Progenitor cell of endocrine pancreas (in vitro differentiated cells): ENCODE measurements around the gene HJV. TPM values are rescaled to one million over a fixed set of nuclear protein-coding genes. Genes with fewer than 3 reads are reported as not detected.

Experiments
- DNase-seq: peaks from one replicate; pipeline ENCODE4 v3.0.0; 2021; ENCODE audit warnings: low spot score; ENCODE audit not compliant: unreplicated experiment
- H3K27ac Mint-ChIP-seq: 2 replicates; pipeline ENCODE4 v1.8.0; 2021; ENCODE audit warnings: mild to moderate bottlenecking, moderate library complexity, mixed read lengths
- H3K27me3 Mint-ChIP-seq: 2 replicates; pipeline ENCODE4 v1.8.0; 2021; ENCODE audit warnings: mixed read lengths
- H3K36me3 Mint-ChIP-seq: 2 replicates; pipeline ENCODE4 v1.8.0; 2022; ENCODE audit warnings: mixed read lengths; ENCODE audit not compliant: insufficient read depth
- H3K4me1 Mint-ChIP-seq: 2 replicates; pipeline ENCODE4 v1.8.0; 2021; ENCODE audit warnings: low read depth, mixed read lengths
- H3K4me3 Mint-ChIP-seq: 2 replicates; pipeline ENCODE4 v1.8.0; 2021; ENCODE audit warnings: low read depth, mild to moderate bottlenecking, moderate library complexity, mixed read lengths
- H3K9me3 Mint-ChIP-seq: 2 replicates; pipeline ENCODE4 v1.8.0; 2021; ENCODE audit warnings: low read depth, mixed read lengths
- total RNA-seq: library from RNA; stranded (reverse); gene quantifications from 2 replicates; pipeline ENCODE4 v1.2.1, GENCODE V29; 2021
- TF ChIP-seq, protein P1 (sequence below): fragments of 200-600 bp; sonication (generic); IDR thresholded peaks from one replicate; pipeline ENCODE4 v1.5.0; 2021; ENCODE audit warnings: antibody characterized with exemption, mild to moderate bottlenecking; ENCODE audit not compliant: unreplicated experiment

The HJV gene
- total RNA-seq, 1 donor from 2014 or later: not detected

DNA sequence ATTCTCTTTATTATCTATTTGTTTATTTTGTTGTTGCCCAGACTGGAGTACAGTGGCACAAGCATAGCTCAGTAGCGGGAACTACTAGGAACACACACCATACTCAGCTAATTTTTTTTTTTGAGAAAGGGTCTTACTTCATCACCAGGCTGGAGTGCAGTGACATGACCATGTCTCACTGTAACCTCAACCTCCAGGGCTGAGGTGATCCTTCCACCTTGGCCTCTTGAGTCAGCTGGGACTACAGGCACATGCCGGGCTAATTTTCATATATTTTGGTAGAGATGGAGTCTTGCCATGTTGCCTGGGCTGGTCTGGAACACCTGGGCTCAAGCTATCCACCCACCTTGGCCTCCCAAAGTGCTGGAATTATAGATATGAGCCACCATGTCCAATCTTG lies 19.8 kb downstream of the HJV start:
- peaks cover 20% of the 10 kb centered on the region for H3K4me1 Mint-ChIP-seq

DNA sequence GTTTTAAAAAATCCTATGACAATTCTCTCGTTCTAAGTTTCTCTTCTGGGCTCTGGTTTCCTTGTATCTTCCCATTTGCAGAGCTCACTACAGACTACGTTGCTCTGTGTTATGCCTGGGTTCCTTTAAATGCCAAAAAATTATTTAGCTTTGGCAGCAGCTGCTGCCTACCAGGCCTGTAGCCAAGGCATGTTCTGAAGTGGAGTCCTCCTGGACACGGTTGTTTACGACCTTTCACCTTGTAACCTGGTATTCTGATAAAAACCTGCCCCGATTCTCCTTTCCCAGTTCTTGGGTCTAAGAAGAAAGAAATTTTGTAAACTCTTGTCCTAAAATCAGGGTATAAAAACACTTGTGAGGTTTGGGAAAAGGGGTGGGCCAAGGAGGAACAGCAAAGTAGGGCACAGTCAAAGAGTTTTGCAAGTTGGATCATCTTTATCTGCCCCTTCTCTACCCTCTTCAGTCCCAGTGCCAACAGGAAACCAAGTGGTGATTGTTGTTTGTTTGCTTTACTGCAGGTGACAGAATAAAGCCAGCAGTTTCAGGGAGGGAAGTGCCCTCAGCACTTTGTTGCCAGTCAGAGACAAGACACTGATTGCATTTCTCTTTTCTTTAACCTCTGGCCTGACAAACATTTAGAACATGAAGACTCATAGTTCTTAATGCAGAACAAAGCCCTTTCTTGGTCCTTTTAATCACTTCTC lies 22.1 kb downstream of the HJV start:
- H3K36me3 Mint-ChIP-seq: peaks cover 6% of the 10 kb centered on the region
- DNase-seq: no peak
- no peaks in the 10 kb centered on the region for H3K9me3 Mint-ChIP-seq
- H3K27me3 Mint-ChIP-seq: no peaks in the 10 kb centered on the region
- H3K4me3 Mint-ChIP-seq: no peak overlapping the region
- TF ChIP-seq, protein P1, sequence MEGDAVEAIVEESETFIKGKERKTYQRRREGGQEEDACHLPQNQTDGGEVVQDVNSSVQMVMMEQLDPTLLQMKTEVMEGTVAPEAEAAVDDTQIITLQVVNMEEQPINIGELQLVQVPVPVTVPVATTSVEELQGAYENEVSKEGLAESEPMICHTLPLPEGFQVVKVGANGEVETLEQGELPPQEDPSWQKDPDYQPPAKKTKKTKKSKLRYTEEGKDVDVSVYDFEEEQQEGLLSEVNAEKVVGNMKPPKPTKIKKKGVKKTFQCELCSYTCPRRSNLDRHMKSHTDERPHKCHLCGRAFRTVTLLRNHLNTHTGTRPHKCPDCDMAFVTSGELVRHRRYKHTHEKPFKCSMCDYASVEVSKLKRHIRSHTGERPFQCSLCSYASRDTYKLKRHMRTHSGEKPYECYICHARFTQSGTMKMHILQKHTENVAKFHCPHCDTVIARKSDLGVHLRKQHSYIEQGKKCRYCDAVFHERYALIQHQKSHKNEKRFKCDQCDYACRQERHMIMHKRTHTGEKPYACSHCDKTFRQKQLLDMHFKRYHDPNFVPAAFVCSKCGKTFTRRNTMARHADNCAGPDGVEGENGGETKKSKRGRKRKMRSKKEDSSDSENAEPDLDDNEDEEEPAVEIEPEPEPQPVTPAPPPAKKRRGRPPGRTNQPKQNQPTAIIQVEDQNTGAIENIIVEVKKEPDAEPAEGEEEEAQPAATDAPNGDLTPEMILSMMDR: no peak
- peaks cover 34% of the 10 kb centered on the region for H3K4me1 Mint-ChIP-seq
- peak overlapping the region; percentile 69 for H3K27ac Mint-ChIP-seq

More for the DNA sequence above, 19.8 kb downstream of the HJV start:
- H3K36me3 Mint-ChIP-seq: no peaks in the 10 kb centered on the region
- peaks cover 3% of the 10 kb centered on the region for H3K27me3 Mint-ChIP-seq
- no peak for DNase-seq
- H3K27ac Mint-ChIP-seq: no peak overlapping the region
- no peaks in the 10 kb centered on the region for H3K9me3 Mint-ChIP-seq
- TF ChIP-seq, protein P1: no peak
- H3K4me3 Mint-ChIP-seq: no peak overlapping the region

DNA sequence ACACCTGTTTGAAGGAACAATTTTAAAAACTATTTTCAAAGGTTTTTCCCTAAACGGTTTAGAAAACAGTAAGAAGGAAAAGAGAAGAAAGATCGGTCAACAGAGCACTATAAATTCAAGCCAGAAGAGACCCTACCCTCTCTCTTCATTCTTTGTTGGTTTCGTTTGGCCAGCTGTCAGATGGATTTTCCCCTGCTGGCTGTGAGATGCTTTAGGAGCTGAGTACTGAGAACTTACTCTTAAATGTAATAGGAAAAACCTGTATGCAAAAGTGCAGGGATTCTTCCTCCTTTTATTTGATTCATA lies 23.9 kb downstream of the HJV start:
- Mint-ChIP-seq H3K4me1 (peaks cover 41% of the 10 kb centered on the region), H3K27me3 (no peaks in the 10 kb centered on the region), H3K9me3 (no peaks in the 10 kb centered on the region), H3K27ac (no peak overlapping the region), H3K36me3 (peaks cover 21% of the 10 kb centered on the region), H3K4me3 (peak overlapping the region; percentile 94)
- TF ChIP-seq, protein P1: no peak
- DNase-seq: no peak

DNA sequence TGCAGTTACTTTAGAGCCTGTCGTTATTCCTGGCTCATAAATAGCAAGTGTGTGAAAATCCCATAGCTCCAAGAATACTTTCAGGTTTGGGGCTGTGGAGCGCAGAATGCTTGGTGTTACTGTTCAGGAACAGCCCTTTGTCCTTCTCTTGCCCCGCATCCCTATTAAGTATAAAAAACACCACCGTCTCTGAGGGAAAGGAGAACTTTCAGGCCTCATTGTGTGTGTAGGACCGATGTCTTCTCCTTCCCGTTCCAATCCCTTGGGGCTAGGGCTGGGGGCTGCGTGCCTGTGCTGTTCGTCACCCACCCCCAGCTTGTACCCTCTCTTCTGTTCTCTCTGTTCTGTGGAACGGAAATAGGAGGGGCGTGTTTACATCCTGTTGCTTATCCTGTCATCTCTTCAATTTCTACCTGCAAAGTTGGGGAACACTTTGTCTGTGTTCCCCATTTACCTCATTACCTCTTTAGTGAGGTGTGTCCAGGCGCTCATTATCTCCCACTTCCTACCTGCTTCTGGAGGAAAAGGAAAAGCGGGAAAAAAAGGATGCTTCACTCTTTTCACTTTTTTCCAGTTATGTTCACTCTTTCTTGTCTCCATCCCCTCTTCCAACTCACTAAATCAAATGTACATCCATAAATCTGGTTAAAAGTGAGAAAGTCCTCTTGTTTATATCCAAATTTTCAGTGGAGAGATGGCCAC lies 24.4 kb downstream of the HJV start:
- H3K4me1 Mint-ChIP-seq: peaks cover 41% of the 10 kb centered on the region

DNA sequence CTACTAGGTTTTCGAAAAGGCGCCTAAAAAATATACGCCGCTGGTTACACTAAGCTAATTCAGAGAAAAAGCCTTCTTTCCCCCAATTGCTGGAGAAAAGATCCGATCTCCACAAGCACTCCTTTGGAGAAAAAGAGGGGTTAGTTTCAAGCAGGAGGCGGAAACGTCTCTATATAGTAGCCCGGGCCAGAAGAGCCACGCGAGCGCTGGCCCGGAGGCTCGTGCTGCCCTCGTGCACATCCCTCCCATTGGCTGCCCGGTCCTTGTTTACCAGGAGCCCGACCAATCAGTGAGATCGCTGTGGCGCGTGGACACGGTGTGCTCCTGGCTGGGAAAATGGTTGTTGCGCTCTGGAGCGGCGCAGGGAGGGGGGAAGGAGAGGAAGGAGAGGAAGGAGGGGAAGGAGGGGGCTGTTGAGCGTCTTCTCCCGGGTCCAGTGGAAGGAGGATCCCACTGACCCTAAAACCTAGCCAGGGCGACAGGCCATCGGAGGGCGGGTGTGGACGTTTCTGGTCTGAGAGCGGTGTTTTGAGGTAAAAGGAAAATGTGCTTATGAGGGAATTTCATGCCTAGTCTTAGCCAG lies 25.0 kb downstream of the HJV start, which contains the start of gene TXNIP:
Gene TXNIP (minus strand): TSS at position 147 of the 583 bp plus-strand sequence. CDS start 313 bp downstream, outside the sequence.
- DNase-seq: peak; percentile 80
- peaks cover 41% of the 10 kb centered on the region for H3K4me1 Mint-ChIP-seq
- H3K27me3 Mint-ChIP-seq: no peaks in the 10 kb centered on the region

More for the DNA sequence above, 24.4 kb downstream of the HJV start:
- DNase-seq: no peak
- peaks cover 24% of the 10 kb centered on the region for H3K36me3 Mint-ChIP-seq
- peak overlapping the region; percentile 94 for H3K4me3 Mint-ChIP-seq
- H3K27ac Mint-ChIP-seq: peak overlapping the region; percentile 83
- no peaks in the 10 kb centered on the region for H3K27me3 Mint-ChIP-seq
- H3K9me3 Mint-ChIP-seq: no peaks in the 10 kb centered on the region
- TF ChIP-seq, protein P1: no peak

More for the DNA sequence above, 25.0 kb downstream of the HJV start, which contains the start of gene TXNIP:
- Mint-ChIP-seq H3K27ac (peak within 1 kb of the TSS; percentile 83), H3K4me3 (peak within 1 kb of the TSS; percentile 94), H3K9me3 (no peaks in the 10 kb centered on the region), H3K36me3 (peaks cover 25% of the 10 kb centered on the region)
- TF ChIP-seq, protein P1: no peak
